ENCODE results near the gene SDK2. TPM values are rescaled to one million over a fixed set of nuclear protein-coding genes. Genes with fewer than 3 reads are reported as not detected.

SDK2 gene
- polyA plus RNA-seq, 3 donors, result 0.01 TPM; not detected in 2

DNA sequence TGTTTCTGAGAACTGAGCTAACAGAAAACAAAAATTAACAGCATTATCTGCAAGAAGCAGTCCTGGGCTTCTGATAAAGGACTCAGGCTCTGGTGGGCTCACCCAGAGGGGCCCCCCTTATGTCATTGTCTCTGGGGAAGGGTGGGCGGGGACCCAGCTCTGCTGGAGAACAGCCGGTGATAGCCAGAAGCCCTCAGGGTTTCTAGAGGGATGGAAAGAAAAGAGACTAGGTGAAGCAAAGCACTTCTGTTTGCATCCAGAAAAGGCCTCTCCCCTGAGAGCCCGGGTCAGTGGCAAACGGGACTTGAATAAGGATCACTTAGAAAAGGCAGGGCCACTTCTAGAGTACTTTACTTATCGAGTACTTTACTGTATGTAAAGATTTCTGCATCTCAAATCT lies 325.4 kb downstream of the SDK2 start:
- Histone ChIP-seq H3K4me3 (replicated peaks in 1 of 3; ENCODE audit: low read depth in 2 of 3, low read length in 3 of 3) (no peak overlapping the region), H3K9me3 (replicated peaks in 1 of 2; ENCODE audit: control insufficient read depth in 1 of 2, insufficient read depth in 1 of 2, low read length in 2 of 2) (peaks cover 0 to 8% of the 10 kb centered on the region in 2 donors), H3K27me3 (ENCODE audit: control insufficient read depth in 2 of 2, insufficient read depth in 2 of 2, low read length in 2 of 2) (no peaks in the 10 kb centered on the region), H3K4me2 (replicated peaks; ENCODE audit: extremely low read depth, low read length, poor library complexity, severe bottlenecking) (no peak overlapping the region), H3K9ac (ENCODE audit: insufficient read depth, low read length, poor library complexity, severe bottlenecking) (no peak overlapping the region), H3K36me3 (replicated peaks in 1 of 2; ENCODE audit: control insufficient read depth in 1 of 2, insufficient read depth in 2 of 2, low read length in 2 of 2) (no peaks in the 10 kb centered on the region), H2AFZ (ENCODE audit: insufficient read depth, low read depth, low read length, poor library complexity, severe bottlenecking) (no peak overlapping the region), H4K20me1 (ENCODE audit: insufficient read depth, low read length) (no peaks in the 10 kb centered on the region), H3K4me1 (ENCODE audit: control insufficient read depth in 1 of 2, insufficient read depth in 2 of 2, low read length in 2 of 2) (no peaks in the 10 kb centered on the region), H3K27ac (ENCODE audit: low read depth in 1 of 2, low read length in 2 of 2) (no peak overlapping the region), H3K79me2 (ENCODE audit: insufficient read depth, low read length) (no peaks in the 10 kb centered on the region)
- WGBS (ENCODE audit: insufficient coverage), result 95% methylated on average over 2 of the region's 5 CpGs
- Mint-ChIP-seq H3K27me3 (ENCODE audit: low read depth in 3 of 3) (peaks cover 1 to 7% (median 6%) of the 10 kb centered on the region in 3 donors), H3K36me3 (no peaks in the 10 kb centered on the region), H3K4me3 (no peak overlapping the region), H3K4me1 (peaks cover 3% of the 10 kb centered on the region), H3K27ac (no peak overlapping the region), H3K9me3 (peaks cover 2 to 10% (median 7%) of the 10 kb centered on the region in 7 donors)
- intact Hi-C loops (cut with micrococcal nuclease), result no loop called here
- TF ChIP-seq, protein P1, sequence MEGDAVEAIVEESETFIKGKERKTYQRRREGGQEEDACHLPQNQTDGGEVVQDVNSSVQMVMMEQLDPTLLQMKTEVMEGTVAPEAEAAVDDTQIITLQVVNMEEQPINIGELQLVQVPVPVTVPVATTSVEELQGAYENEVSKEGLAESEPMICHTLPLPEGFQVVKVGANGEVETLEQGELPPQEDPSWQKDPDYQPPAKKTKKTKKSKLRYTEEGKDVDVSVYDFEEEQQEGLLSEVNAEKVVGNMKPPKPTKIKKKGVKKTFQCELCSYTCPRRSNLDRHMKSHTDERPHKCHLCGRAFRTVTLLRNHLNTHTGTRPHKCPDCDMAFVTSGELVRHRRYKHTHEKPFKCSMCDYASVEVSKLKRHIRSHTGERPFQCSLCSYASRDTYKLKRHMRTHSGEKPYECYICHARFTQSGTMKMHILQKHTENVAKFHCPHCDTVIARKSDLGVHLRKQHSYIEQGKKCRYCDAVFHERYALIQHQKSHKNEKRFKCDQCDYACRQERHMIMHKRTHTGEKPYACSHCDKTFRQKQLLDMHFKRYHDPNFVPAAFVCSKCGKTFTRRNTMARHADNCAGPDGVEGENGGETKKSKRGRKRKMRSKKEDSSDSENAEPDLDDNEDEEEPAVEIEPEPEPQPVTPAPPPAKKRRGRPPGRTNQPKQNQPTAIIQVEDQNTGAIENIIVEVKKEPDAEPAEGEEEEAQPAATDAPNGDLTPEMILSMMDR (IDR thresholded peaks at IDR 0.05), result no peak
- DNase-seq, result no peak

DNA sequence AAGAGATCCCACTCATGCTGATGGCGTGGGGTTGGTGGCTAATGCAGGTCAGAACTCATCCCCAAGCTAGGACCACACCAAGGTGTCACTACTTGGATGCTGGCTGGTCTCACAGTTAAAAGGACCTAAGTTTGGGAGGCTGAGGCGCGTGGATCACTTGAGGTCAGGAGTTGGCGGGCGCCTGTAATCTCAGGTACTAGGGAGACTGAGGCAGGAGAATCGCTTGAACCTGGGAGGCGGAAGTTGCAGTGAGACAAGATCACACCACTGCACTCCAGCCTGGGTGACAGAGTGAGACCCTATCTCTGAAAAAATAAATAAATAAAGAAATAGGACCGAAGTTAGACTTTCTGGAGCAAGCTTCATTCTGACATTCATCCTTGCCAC lies 325.8 kb downstream of the SDK2 start:
- H3K9me3 ChIP-seq (replicated peaks in 1 of 2; ENCODE audit: control insufficient read depth in 1 of 2, insufficient read depth in 1 of 2, low read length in 2 of 2), result peaks cover 0 to 8% of the 10 kb centered on the region in 2 donors
- WGBS (ENCODE audit: insufficient coverage), result 100% methylated on average over 5 of the region's 8 CpGs
- peaks cover 2 to 10% (median 7%) of the 10 kb centered on the region in 7 donors for H3K9me3 Mint-ChIP-seq
- H3K36me3 Mint-ChIP-seq, result no peaks in the 10 kb centered on the region
- H3K27ac ChIP-seq (ENCODE audit: low read depth in 1 of 2, low read length in 2 of 2), result no peak overlapping the region
- no peaks in the 10 kb centered on the region for H3K79me2 ChIP-seq (ENCODE audit: insufficient read depth, low read length)
- H3K27me3 Mint-ChIP-seq (ENCODE audit: low read depth in 3 of 3), result peaks cover 1 to 6% (median 6%) of the 10 kb centered on the region in 3 donors
- no peak overlapping the region for H3K4me3 ChIP-seq (replicated peaks in 1 of 3; ENCODE audit: low read depth in 2 of 3, low read length in 3 of 3)
- no peaks in the 10 kb centered on the region for H3K36me3 ChIP-seq (replicated peaks in 1 of 2; ENCODE audit: control insufficient read depth in 1 of 2, insufficient read depth in 2 of 2, low read length in 2 of 2)
- no peaks in the 10 kb centered on the region for H3K4me1 ChIP-seq (ENCODE audit: control insufficient read depth in 1 of 2, insufficient read depth in 2 of 2, low read length in 2 of 2)
- intact Hi-C loops (cut with micrococcal nuclease), result no loop called here
- no peak overlapping the region for H3K4me3 Mint-ChIP-seq
- no peak overlapping the region for H3K27ac Mint-ChIP-seq
- H2AFZ ChIP-seq (ENCODE audit: insufficient read depth, low read depth, low read length, poor library complexity, severe bottlenecking), result no peak overlapping the region
- H3K4me1 Mint-ChIP-seq, result peaks cover 4% of the 10 kb centered on the region
- H3K27me3 ChIP-seq (ENCODE audit: control insufficient read depth in 2 of 2, insufficient read depth in 2 of 2, low read length in 2 of 2), result no peaks in the 10 kb centered on the region
- no peak overlapping the region for H3K9ac ChIP-seq (ENCODE audit: insufficient read depth, low read length, poor library complexity, severe bottlenecking)
- no peak overlapping the region for H3K4me2 ChIP-seq (replicated peaks; ENCODE audit: extremely low read depth, low read length, poor library complexity, severe bottlenecking)
- TF ChIP-seq, protein P1 (IDR thresholded peaks at IDR 0.05), result no peak
- no peak for DNase-seq
- no peaks in the 10 kb centered on the region for H4K20me1 ChIP-seq (ENCODE audit: insufficient read depth, low read length)
